GM04504 (cell line): ENCODE results near the gene DCHS1.

Experiments
- DNase-seq: peaks from one replicate; pipeline ENCODE4 v3.0.0-alpha.2; 2012; ENCODE audit warnings: low read depth

DCHS1 gene

DNA sequence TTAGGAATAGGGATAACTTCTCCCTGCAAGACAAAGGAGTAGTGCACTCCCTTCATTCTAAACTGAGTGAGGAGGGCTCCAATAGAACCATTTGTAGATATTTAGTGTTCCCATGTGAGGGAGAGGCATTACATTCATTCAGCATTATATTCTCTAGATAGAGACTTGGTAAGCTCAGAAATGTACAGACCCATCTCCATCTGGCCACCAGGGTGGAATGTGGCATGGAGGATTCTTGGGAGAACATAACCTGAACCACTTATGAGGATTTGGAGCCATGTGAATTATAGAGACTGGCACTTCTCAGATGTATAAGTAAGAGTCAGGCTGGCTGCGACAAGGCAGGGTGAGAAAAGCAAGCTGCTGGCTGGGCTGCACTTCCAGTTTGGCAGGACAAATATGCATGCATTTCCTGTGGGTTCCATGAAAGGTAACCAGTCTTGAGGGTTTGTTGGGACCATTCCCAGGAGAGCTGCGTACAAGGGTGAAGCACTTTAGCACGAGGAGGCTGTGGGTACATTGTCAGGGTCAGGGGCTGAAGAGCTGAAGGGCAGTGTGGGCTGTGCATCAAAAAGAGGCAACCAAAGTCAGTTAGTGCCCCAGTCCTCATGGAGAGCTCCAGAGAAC is 61.4 kb downstream of the DCHS1 start:
- DNase-seq, result no peak

- DNase-seq, result no peak
Measured at GRCh38 chr11:6588018-6588417, 67.6 kb downstream of the DCHS1 start.

DNA sequence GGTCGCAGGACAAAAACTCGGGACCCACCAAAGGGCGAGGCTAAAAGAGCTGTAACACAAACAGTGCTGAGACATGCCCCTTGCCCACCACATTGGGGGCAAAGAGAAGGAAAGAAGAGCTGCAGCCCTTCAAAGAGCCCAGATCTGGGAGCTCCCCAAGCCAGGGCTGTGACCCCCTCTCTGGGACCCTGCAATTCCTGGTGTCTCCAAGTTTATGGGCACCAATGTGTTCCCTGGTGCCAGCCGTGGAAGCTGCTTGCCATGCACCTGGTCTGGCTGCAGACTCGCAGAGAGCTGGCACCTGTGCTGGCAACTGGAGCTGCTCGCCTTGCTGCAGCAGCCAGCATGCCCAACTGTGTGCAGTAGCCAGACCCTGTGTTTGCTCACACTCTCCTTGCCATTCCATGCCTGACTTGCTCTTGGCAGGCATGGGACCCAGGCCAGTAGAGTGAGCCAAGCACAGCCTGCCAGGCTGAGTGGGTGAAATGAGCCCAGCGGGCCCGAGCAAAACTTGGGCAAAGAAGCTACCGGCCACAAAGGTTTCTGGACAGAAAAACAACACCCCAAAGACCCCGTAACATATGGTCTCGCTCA is 68.2 kb downstream of the DCHS1 start:
- DNase-seq, result no peak

- no peak for DNase-seq
Measured at GRCh38 chr11:6586434-6587359, 68.9 kb downstream of the DCHS1 start.

DNA sequence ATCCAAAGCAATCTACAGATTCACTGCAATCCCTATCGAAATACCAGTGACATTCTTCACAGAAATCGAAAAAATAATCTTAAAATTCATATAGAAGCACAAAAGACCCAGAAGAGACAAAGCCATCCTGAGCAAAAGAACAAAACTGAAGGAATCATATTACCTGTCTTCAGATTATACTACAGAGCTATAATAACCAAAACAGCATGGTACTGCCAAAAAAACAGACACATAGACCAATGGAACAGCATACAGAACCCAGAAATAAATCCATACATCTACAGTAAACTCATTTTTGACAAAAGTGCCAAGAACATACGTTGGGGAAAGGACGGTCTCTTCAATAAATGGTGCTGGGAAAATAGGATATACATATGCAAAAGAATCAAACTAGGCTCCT is 71.1 kb downstream of the DCHS1 start:
- no peak for DNase-seq

DNA sequence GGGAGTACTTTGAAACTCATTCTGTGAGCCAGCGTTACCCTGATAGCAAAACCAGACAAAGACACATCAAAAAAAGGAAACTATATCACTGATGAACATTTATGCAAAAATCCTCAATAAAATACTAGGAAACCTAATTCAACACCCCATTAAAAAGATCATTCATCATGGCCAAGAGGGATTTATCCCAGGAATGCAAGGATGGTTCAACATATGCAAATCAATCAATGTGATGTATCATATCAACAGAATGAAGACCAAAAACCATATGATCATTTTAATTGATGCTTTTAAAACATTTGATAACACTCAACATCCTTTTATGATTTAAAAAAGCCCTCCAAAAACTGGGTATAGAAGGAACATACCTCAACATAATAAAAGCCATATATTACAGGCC is 72.0 kb downstream of the DCHS1 start:
- DNase-seq, result no peak

DNA sequence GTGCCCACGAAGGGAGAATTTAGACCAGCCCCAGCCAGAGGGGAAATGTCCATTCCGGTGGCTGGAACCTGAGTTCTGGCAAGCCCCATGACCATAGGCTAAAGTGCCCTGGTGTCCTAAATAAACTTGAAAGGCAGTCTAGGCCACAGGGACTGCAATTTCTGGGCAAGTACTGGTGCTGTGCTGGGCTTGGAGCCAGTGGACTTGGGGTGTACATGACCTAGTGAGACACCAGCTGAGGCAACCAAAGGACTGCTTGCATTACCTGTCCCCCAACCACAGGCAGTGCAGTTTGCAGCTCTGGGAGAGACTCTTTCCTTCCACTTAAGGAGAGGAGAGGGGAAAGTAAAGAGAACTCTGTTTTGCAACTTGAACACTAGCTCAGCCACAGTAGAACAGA is 75.9 kb downstream of the DCHS1 start:
- no peak for DNase-seq

- DNase-seq, result no peak
Measured at GRCh38 chr11:6578134-6578533, 77.5 kb downstream of the DCHS1 start.

DNA sequence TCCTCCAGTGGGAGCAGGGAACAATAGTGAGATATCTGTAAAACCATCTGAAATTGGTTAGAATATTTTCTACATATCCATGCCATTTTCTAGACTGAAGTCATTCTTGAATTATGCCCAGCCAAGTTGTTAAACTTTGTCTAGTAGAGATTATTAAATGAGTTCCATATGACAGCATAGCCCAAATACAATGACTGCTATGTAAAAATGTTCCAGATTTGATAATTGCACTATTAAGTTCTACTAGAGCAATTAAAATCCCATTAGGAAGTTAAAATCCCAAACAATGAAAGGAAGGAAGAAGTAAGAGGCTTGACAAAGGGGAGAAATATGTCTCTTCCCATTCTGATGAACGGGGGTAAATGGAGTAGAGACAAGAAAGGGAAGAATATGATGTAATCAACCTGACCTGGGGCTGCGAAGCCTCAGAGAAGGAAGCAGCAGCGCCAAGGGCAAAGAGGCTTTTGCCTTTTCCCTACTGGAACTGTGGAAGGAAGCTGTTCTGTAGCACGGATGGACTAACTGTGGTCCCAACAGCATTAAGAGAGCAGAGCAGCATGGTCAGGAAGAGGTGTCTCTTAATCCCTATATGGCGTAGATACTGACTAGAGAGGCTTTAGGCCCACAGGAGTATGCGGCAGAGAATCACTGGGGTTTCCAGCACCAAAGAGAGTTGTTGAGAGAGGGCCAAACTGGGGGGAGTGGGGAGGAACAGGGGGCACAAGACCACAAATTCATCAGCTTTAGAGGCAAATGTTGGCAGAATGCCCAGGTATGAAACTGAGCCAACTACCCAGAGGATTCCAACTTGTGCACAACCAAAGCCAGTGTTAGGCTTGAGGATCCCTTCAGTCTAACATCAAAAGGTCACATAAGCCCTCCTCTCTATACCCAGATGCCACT is 78.9 kb downstream of the DCHS1 start:
- peak; percentile 73 for DNase-seq

- no peak for DNase-seq
Measured at GRCh38 chr11:6574816-6575715, 80.5 kb downstream of the DCHS1 start.

- DNase-seq, result peak; percentile 44
Measured at GRCh38 chr11:6572215-6572614, 83.4 kb downstream of the DCHS1 start.

GRCh38 chr11:6571434-6572008 is 84.1 kb downstream of the DCHS1 start:
- DNase-seq, result no peak
